RWPE1 (cell line): ENCODE measurements around the gene CLEC12A.
A peak's percentile ranks its signal among the peaks of the same experiment; 100 is the strongest.

Source experiments
- CTCF ChIA-PET: fragments of 350-600 bp; sonication (Branson Sonifier 250); formaldehyde crosslinking; extraction: SDS; loops from one replicate; lab custom pipeline; 2021; lab: Yijun Ruan, JAX
- POLR2A ChIA-PET: fragments of 400-600 bp; formaldehyde crosslinking; extraction: SDS; loops from one replicate; lab custom pipeline; 2020; ENCODE audit warnings: antibody characterized with exemption; ENCODE audit not compliant: low non-redundant PET; lab: Yijun Ruan, JAX
- DNase-seq: peaks from one replicate; pipeline ENCODE4 v3.0.0; 2012; ENCODE audit warnings: low spot score
- H3K27ac ChIP-seq: fragments of 450-650 bp; 2 replicates; pipeline ENCODE4 v1.5.1; 2017
- TF ChIP-seq, protein P1 (sequence below): fragments of 450-650 bp; conservative IDR thresholded peaks from 2 replicates; pipeline ENCODE4 v1.5.1; 2017; ENCODE audit warnings: low read depth, mild to moderate bottlenecking

The CLEC12A gene

GRCh38 chr12:10001171-10001776 is 30.1 kb downstream of the CLEC12A start:
- no peak for DNase-seq
- ChIA-PET CTCF (interaction anchor here (0.7 kb wide), 1 partner anchor 889 kb away, joined by 3 read pairs; no protein-coding TSS in a partner anchor), POLR2A (no interaction called here)
- TF ChIP-seq, protein P1, sequence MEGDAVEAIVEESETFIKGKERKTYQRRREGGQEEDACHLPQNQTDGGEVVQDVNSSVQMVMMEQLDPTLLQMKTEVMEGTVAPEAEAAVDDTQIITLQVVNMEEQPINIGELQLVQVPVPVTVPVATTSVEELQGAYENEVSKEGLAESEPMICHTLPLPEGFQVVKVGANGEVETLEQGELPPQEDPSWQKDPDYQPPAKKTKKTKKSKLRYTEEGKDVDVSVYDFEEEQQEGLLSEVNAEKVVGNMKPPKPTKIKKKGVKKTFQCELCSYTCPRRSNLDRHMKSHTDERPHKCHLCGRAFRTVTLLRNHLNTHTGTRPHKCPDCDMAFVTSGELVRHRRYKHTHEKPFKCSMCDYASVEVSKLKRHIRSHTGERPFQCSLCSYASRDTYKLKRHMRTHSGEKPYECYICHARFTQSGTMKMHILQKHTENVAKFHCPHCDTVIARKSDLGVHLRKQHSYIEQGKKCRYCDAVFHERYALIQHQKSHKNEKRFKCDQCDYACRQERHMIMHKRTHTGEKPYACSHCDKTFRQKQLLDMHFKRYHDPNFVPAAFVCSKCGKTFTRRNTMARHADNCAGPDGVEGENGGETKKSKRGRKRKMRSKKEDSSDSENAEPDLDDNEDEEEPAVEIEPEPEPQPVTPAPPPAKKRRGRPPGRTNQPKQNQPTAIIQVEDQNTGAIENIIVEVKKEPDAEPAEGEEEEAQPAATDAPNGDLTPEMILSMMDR = no peak
- H3K27ac ChIP-seq = no peak overlapping the region

DNA sequence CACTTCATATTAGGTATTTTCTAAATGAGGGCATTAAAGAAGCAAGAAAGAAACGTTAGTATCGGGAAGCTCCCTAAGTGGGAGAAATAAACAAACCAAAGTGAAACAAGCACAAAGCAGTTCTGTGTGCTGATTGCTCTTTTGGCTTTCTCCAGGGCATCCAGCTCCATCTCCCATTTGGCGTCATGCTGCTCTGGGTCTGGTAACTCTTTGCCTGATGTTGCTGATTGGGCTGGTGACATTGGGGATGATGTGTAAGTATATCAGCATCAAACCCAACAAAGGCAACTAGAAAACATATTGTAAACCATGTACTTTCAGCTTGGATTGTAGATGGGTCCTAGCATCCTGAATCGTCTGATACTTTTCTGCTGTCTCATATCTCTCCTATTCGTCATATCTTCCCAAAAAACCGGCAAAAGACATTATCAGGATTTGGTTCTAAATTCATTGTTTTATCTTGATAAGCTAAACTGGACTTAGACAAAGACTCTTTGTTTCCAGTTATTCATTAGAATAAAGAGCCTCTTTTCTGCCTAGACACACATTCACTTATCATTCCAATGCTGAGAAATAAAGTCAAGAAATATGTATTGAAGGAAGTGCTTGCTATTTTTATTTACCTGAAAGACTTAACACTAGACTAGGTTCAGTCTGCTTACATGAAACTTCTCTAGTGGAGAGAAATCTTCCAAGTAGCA is 41.6 kb downstream of the CLEC12A start:
- POLR2A ChIA-PET = no interaction called here
- H3K27ac ChIP-seq = no peak overlapping the region
- TF ChIP-seq, protein P1 = no peak
- no peak for DNase-seq
- CTCF ChIA-PET = interaction anchor here (0.5 kb wide), 1 partner anchor 188 kb away, joined by 3 read pairs; no protein-coding TSS in a partner anchor

- TF ChIP-seq, protein P1 = no peak
- ChIA-PET CTCF (no interaction called here), POLR2A (no interaction called here)
- no peak for DNase-seq
- H3K27ac ChIP-seq = no peak overlapping the region
Measured at GRCh38 chr12:10015450-10015849, 44.2 kb downstream of the CLEC12A start.

DNA sequence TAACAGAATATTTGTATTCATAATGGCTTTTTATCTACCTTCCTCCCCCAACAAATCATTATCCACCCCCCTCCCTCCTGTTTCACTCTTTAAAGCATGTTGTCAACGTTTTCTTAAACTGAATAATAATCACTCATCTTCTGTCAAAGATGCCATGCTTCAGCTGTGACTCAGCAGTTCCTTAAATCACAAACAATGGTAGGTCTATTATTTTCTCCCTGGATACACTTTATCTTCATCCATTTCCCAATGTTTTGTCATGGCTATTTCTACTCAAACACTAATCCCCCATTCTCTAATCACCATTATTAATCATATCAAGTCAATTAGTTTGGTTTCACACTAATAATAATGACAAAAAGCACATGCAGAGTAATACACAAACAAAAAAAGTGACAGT is 45.7 kb downstream of the CLEC12A start:
- H3K27ac ChIP-seq = no peak overlapping the region
- POLR2A ChIA-PET = no interaction called here
- CTCF ChIA-PET = interaction anchor here (0.6 to 0.8 kb wide), 2 partner anchors 414 to 1453 kb away, joined by 3 read pairs; no protein-coding TSS in a partner anchor
- TF ChIP-seq, protein P1 = no peak
- DNase-seq = peak; percentile 34

DNA sequence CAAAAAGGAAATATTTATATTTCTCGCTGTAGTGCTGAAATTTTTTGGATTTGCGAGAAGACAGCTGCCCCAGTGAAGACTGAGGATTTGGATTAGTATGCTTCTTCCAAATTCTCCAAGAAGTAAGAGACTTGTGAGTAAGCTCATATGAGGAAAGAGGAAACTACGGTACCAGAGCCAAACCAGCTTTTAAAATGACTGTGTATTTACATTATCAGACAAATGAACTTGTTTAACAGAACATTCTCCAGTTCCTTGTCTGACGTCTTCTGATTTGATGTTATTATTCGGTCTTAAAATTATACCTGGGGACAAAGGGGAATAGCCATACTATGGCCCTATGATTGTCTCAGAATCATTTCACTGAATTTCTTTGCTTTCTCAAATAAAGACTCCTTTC is 47.2 kb downstream of the CLEC12A start:
- TF ChIP-seq, protein P1 = no peak
- ChIA-PET POLR2A (no interaction called here), CTCF (no interaction called here)
- no peak overlapping the region for H3K27ac ChIP-seq
- no peak for DNase-seq

DNA sequence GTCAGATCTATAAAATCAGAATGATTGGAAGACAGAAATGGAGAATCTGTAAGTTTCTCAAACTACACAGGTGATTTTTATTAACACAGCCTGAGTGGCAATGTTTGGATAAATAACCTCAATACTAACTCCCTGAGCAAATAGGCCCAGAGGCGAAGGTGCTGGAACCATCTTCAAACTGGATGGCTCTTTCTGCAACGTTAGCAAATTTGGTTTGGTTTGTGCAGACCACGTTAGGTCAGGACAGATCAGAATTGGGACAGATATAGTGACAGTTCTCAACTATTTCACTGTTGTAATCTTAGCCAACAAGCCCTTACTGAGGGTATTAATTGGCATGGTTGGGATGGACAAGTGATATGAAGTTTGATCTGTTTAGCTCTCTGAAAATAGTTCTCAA is 50.1 kb downstream of the CLEC12A start:
- DNase-seq = no peak
- TF ChIP-seq, protein P1 = no peak
- ChIA-PET POLR2A (no interaction called here), CTCF (no interaction called here)
- no peak overlapping the region for H3K27ac ChIP-seq
